HEK293T (cell line): ENCODE data around the gene VWA8.

Experiments used
- CTCF ChIA-PET: fragments of 350-600 bp; formaldehyde crosslinking; extraction: SDS; loops from one replicate; lab custom pipeline; 2021; ENCODE audit warnings: antibody characterized with exemption, inconsistent platforms; lab: Yijun Ruan, JAX
- POLR2A ChIA-PET: fragments of 350-600 bp; formaldehyde crosslinking; extraction: SDS; loops from one replicate; lab custom pipeline; 2020; ENCODE audit warnings: antibody characterized with exemption, inconsistent platforms; lab: Yijun Ruan, JAX
- DNase-seq: peaks from one replicate; pipeline ENCODE4 v3.0.0; 2012; ENCODE audit warnings: mixed read lengths; ENCODE audit errors: extremely low spot score
- ARNT ChIP-seq: fragments of 450-650 bp; IDR thresholded peaks from 2 replicates; pipeline ENCODE4 v1.6.1; 2017; ENCODE audit warnings: mild to moderate bottlenecking
- BHLHE40 ChIP-seq: fragments of 450-650 bp; IDR thresholded peaks from 2 replicates; pipeline ENCODE4 v1.6.1; 2016; ENCODE audit warnings: mild to moderate bottlenecking, moderate library complexity, borderline replicate concordance
- CTBP1 ChIP-seq: fragments of 450-650 bp; IDR thresholded peaks from 2 replicates; pipeline ENCODE4 v1.6.1; 2016; ENCODE audit warnings: borderline replicate concordance
- ELF4 ChIP-seq: fragments of 450-650 bp; IDR thresholded peaks from 2 replicates; pipeline ENCODE4 v1.6.1; 2017; ENCODE audit warnings: antibody characterized with exemption
- FOXA1 ChIP-seq: fragments of 450-650 bp; IDR thresholded peaks from 2 replicates; pipeline ENCODE4 v1.6.1; 2016; ENCODE audit warnings: mild to moderate bottlenecking
- FOXK2 ChIP-seq: fragments of 450-650 bp; IDR thresholded peaks from 2 replicates; pipeline ENCODE4 v1.6.1; 2016; ENCODE audit warnings: mild to moderate bottlenecking
- FOXM1 ChIP-seq: fragments of 450-650 bp; IDR thresholded peaks from 2 replicates; pipeline ENCODE4 v1.6.1; 2017; ENCODE audit warnings: mild to moderate bottlenecking, borderline replicate concordance
- HDGF ChIP-seq: fragments of 450-650 bp; IDR thresholded peaks from 2 replicates; pipeline ENCODE4 v1.6.1; 2017; ENCODE audit warnings: antibody characterized with exemption, borderline replicate concordance
- L3MBTL2 ChIP-seq: fragments of 450-650 bp; conservative IDR thresholded peaks from 2 replicates; pipeline ENCODE4 v1.6.1; 2016; ENCODE audit warnings: mild to moderate bottlenecking
- LEF1 ChIP-seq: fragments of 450-650 bp; IDR thresholded peaks from 2 replicates; pipeline ENCODE4 v1.6.1; 2017; ENCODE audit warnings: mild to moderate bottlenecking, borderline replicate concordance
- NFRKB ChIP-seq: fragments of 450-650 bp; IDR thresholded peaks from 2 replicates; pipeline ENCODE4 v1.6.1; 2016; ENCODE audit warnings: mild to moderate bottlenecking, moderate library complexity
- SP1 ChIP-seq: fragments of 450-650 bp; IDR thresholded peaks from 2 replicates; pipeline ENCODE4 v1.6.1; 2017
- SUZ12 ChIP-seq: fragments of 450-650 bp; IDR thresholded peaks from 2 replicates; pipeline ENCODE4 v1.6.1; 2016; ENCODE audit warnings: mild to moderate bottlenecking
- TARDBP ChIP-seq: fragments of 450-650 bp; IDR thresholded peaks from 2 replicates; pipeline ENCODE4 v1.6.1; 2016
- ZNF384 ChIP-seq: fragments of 450-650 bp; IDR thresholded peaks from 2 replicates; pipeline ENCODE4 v1.6.1; 2016
- TF ChIP-seq, protein P1 (sequence below): fragments of 450-650 bp; IDR thresholded peaks from 2 replicates; pipeline ENCODE4 v1.6.1; 2016

Gene VWA8

DNA sequence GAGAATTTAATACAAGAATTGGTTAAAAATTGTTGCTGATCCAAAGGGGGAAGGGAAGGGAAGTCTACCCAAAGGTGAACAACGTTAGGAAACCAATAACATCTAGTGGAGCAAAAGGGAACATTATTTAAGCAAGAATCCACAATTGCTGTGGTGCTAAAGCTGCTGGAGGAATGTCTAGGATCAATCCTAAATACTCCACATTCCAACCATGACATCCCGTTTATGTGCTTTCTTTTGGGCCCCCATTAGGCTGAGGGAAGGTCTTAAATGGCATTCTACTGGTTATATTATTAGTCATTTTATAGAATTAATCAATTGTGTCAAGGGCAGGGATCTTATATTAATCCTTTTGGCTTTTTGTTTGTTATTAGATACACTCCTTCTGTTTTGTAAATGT lies 39.9 kb upstream of the VWA8 start:
- POLR2A ChIA-PET, result no interaction called here
- no peak for DNase-seq
- CTCF ChIA-PET, result no interaction called here
- TF ChIP-seq ZNF384, result no peak
- TF ChIP-seq BHLHE40, result no peak
- TF ChIP-seq ARNT, result no peak
- no peak for TF ChIP-seq L3MBTL2
- TF ChIP-seq SUZ12, result no peak
- TF ChIP-seq FOXA1, result no peak

DNA sequence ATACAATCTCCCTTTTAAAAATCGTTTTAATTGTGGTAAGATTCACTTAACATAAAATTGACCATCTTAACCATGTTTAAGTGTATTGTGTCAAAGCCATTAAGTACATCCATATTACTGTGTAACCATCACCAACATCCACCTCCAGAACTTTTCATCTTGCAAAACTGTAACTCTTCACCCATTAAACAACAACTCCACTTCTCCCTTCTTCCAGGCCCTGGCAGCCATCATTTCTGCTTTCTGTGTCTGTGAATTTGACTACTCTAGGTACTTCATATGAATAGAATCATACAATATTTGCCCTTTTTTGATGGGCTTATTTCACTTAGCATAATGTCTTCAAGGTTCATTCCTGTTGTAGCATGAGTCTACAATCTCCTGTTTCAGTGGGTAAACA lies 36.5 kb upstream of the VWA8 start:
- TF ChIP-seq CTBP1 (no peak), FOXK2 (no peak), ELF4 (no peak), SUZ12 (no peak), ZNF384 (no peak), HDGF (no peak)
- TF ChIP-seq, protein P1, sequence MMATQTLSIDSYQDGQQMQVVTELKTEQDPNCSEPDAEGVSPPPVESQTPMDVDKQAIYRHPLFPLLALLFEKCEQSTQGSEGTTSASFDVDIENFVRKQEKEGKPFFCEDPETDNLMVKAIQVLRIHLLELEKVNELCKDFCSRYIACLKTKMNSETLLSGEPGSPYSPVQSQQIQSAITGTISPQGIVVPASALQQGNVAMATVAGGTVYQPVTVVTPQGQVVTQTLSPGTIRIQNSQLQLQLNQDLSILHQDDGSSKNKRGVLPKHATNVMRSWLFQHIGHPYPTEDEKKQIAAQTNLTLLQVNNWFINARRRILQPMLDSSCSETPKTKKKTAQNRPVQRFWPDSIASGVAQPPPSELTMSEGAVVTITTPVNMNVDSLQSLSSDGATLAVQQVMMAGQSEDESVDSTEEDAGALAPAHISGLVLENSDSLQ, result no peak
- ChIA-PET CTCF (no interaction called here), POLR2A (no interaction called here)
- no peak for DNase-seq

DNA sequence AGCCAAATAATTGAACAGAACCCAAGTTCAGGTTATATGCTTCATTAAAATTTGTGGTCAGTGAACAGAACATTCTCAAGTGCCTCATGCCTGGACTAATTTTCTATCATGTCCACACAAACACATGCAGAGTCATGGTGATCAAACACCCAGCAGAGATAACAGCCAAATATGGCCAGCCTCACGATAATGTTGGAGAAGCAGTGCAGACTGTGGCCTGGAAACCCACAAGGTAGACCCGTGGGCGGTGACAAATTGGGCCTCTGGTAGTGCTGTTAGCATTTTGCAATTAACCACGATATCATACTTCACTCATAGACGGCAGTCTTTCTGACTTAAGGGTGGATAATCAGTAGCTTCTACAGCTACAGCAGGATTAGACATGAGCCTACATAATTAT lies 35.0 kb upstream of the VWA8 start:
- no peak for TF ChIP-seq ELF4
- no peak for TF ChIP-seq SP1
- no peak for TF ChIP-seq SUZ12
- no peak for DNase-seq
- ChIA-PET CTCF (no interaction called here), POLR2A (no interaction called here)

DNA sequence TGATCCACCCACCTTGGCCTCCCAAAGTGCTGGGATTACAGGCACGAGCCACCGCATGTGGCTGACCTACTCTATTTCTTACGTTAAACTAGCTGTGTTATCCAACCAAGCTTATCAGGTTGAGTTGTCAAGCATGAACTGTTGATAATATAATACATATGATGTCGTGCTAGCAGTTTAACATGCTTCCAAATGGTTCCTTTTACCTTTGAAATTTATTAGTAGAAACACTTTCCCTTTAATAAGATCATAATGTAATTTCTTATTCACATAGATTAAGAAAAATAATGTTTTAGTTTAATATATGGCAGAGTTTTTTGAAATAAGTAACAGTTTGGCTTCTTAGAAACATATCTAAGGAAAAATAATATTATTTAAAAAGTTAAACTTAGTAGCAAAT lies 34.4 kb upstream of the VWA8 start:
- DNase-seq, result no peak
- TF ChIP-seq SUZ12 (no peak), CTBP1 (no peak), L3MBTL2 (no peak), ELF4 (no peak), FOXM1 (no peak), HDGF (no peak), LEF1 (no peak), FOXK2 (no peak), BHLHE40 (no peak), ZNF384 (no peak), FOXA1 (no peak)
- TF ChIP-seq, protein P1, result no peak
- POLR2A ChIA-PET, result no interaction called here
- CTCF ChIA-PET, result no interaction called here

DNA sequence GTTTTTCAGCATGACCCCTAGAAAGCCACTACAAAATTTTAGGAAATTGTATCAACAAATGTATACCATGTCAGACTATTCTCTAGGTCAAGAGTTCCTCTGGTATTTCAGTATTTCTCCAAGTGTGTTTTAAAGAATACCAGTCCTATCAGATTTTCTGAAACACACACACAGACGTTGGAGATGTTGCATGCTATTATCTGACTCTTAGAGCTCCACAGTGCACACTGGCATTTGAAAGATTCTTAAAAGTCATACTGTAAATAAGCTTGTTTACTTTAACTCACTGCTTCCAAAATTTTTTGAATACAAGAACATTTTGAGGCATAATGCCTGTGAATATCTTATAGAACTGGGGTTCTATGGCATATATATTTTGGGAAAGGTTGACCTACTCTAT lies 33.8 kb upstream of the VWA8 start:
- POLR2A ChIA-PET, result no interaction called here
- CTCF ChIA-PET, result interaction anchor here (0.7 kb wide), 1 partner anchor 39 kb away, joined by 4 read pairs; no protein-coding TSS in a partner anchor
- TF ChIP-seq L3MBTL2 (no peak), BHLHE40 (no peak), FOXM1 (no peak), NFRKB (no peak), FOXA1 (no peak), TARDBP (no peak), CTBP1 (no peak), SP1 (no peak), FOXK2 (no peak), LEF1 (no peak), ARNT (no peak), HDGF (no peak), ZNF384 (no peak), SUZ12 (no peak), ELF4 (no peak)
- TF ChIP-seq, protein P1, result no peak
- DNase-seq, result no peak

DNA sequence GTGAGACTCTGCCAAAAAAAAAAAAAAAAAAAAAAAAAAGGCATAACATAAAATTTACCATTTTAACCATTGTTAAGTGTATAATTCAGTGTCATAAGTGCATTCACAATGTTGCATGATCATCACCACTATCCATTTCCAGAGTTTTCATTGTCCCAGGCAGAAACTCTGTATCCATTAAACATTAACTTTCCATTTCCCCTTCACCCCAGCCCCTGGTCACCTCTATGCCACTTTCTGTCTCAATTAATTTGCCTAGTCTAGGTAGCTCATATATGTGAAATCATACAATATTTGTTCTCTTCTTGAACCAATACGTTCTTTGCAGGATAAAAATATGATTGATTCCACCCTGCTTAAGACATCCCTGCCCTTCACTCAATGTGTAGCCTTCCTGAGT lies 31.0 kb upstream of the VWA8 start:
- ChIA-PET CTCF (no interaction called here), POLR2A (no interaction called here)
- no peak for DNase-seq
- TF ChIP-seq BHLHE40, result no peak
- no peak for TF ChIP-seq SUZ12
- no peak for TF ChIP-seq LEF1
- TF ChIP-seq ARNT, result no peak
- TF ChIP-seq TARDBP, result no peak
- TF ChIP-seq HDGF, result no peak
- no peak for TF ChIP-seq CTBP1
- no peak for TF ChIP-seq L3MBTL2
- TF ChIP-seq NFRKB, result no peak
- no peak for TF ChIP-seq FOXK2
- TF ChIP-seq FOXA1, result no peak
- TF ChIP-seq, protein P1, result no peak
- no peak for TF ChIP-seq SP1
- no peak for TF ChIP-seq ELF4

DNA sequence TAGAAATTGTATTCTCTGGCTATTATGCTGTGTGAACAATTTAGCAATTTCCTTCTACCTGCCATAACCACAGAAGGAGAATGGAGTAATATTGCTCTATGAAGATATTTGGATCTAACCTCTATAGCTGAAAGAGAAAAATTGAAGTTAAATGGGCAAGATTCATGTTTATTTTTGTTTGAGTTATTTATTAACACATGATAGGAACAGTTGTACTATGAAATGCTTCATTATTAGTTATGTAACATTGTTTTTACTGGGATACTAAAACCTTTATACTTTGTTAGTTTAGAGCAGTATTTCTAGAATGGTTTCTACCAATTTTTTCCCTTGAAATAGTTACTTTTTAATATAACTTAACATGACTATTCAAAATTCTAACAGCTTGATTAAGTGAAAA lies 27.3 kb upstream of the VWA8 start:
- TF ChIP-seq FOXA1 (no peak), NFRKB (no peak), CTBP1 (no peak), ELF4 (no peak), LEF1 (no peak), TARDBP (no peak), SP1 (no peak), FOXM1 (no peak), HDGF (no peak), SUZ12 (no peak), BHLHE40 (no peak), ARNT (no peak), L3MBTL2 (no peak), ZNF384 (no peak)
- TF ChIP-seq, protein P1, result no peak
- ChIA-PET POLR2A (no interaction called here), CTCF (interaction anchor here (0.6 kb wide), 1 partner anchor 44 kb away, joined by 3 read pairs; no protein-coding TSS in a partner anchor)
- no peak for DNase-seq
